Liver (tissue), 9 donors: ENCODE results near the gene SLC30A10. TPM values are rescaled to one million over a fixed set of nuclear protein-coding genes. Genes with fewer than 3 reads are reported as not detected.
"Not testable (repeated sequence)": the region's sequence is repeated elsewhere in the genome, so short reads cannot be mapped to it uniquely, and the experiment has no call there.

Source experiments
- DNase-seq: peaks from one replicate; pipeline ENCODE4 v3.0.0-alpha.2; 2017; ENCODE audit warnings: low spot score
- H3K27ac ChIP-seq, 2 donors: one replicate each; pipeline ENCODE4 v1.7.0; 2013; ENCODE audit warnings: inconsistent platforms in 2 of 2, low read length in 2 of 2, control low read depth in 1 of 2, low read depth in 1 of 2, mild to moderate bottlenecking in 1 of 2
- H3K27me3 ChIP-seq, 4 donors: one replicate each; pipeline versions ENCODE4 v1.6.1 to v1.7.0; 2013; ENCODE audit warnings: low read length in 3 of 4, inconsistent platforms in 1 of 4, mild to moderate bottlenecking in 1 of 4, moderate library complexity in 1 of 4; ENCODE audit not compliant: control insufficient read depth in 4 of 4, insufficient read depth in 4 of 4
- H3K36me3 ChIP-seq, 4 donors: one replicate each; pipeline versions ENCODE4 v1.6.1 to v1.7.0; 2013; ENCODE audit warnings: low read length in 3 of 4, mild to moderate bottlenecking in 3 of 4, low read depth in 1 of 4, moderate library complexity in 1 of 4; ENCODE audit not compliant: control insufficient read depth in 4 of 4, insufficient read depth in 3 of 4
- H3K4me1 ChIP-seq, 4 donors: one replicate each; pipeline versions ENCODE4 v1.6.1 to v1.7.0; 2013; ENCODE audit warnings: low read length in 3 of 4, mild to moderate bottlenecking in 3 of 4, moderate library complexity in 1 of 4; ENCODE audit not compliant: control insufficient read depth in 4 of 4, insufficient read depth in 4 of 4
- H3K4me3 ChIP-seq, 3 donors: one replicate each; pipeline versions ENCODE4 v1.6.1 to v1.7.0; 2013; ENCODE audit warnings: low read length in 3 of 3, control low read depth in 1 of 3, low read depth in 1 of 3, mild to moderate bottlenecking in 1 of 3
- H3K9ac ChIP-seq, 2 donors: one replicate each; pipeline ENCODE4 v1.7.0; 2013; ENCODE audit warnings: low read length in 2 of 2, mild to moderate bottlenecking in 2 of 2, moderate library complexity in 2 of 2, control low read depth in 1 of 2, low read depth in 1 of 2
- H3K9me3 ChIP-seq, 4 donors: one replicate each; pipeline versions ENCODE4 v1.6.1 to v1.7.0; 2013; ENCODE audit warnings: low read length in 3 of 4; ENCODE audit not compliant: control insufficient read depth in 4 of 4
- EGR1 ChIP-seq, 2 donors: IDR thresholded peaks; 2 replicates each; pipeline ENCODE4 v1.6.1; 2016 to 2018; ENCODE audit warnings: antibody characterized with exemption in 2 of 2, low read depth in 2 of 2
- FOXA2 ChIP-seq: IDR thresholded peaks from 2 replicates; pipeline ENCODE4 v1.6.1; 2016; ENCODE audit warnings: antibody characterized with exemption
- GABPA ChIP-seq, 2 donors: IDR thresholded peaks in 1 of 2; conservative IDR thresholded peaks in 1 of 2; 2 replicates each; pipeline ENCODE4 v1.6.1; 2016; ENCODE audit warnings: antibody characterized with exemption in 2 of 2, mild to moderate bottlenecking in 1 of 2, moderate library complexity in 1 of 2
- HNF4A ChIP-seq, 2 donors: conservative IDR thresholded peaks; 2 replicates each; pipeline ENCODE4 v1.6.1; 2016; ENCODE audit warnings: antibody characterized with exemption in 2 of 2, mild to moderate bottlenecking in 2 of 2
- JUND ChIP-seq, 2 donors: IDR thresholded peaks; 2 replicates each; pipeline ENCODE4 v1.6.1; 2016; ENCODE audit warnings: antibody characterized with exemption in 2 of 2
- NR2F2 ChIP-seq: IDR thresholded peaks from 2 replicates; pipeline ENCODE4 v1.6.1; 2016; ENCODE audit warnings: antibody characterized with exemption
- RAD21 ChIP-seq, 2 donors: IDR thresholded peaks; 2 replicates each; pipeline ENCODE4 v1.6.1; 2016; ENCODE audit warnings: antibody characterized with exemption in 2 of 2, mild to moderate bottlenecking in 2 of 2
- RXRA ChIP-seq, 2 donors: IDR thresholded peaks; 2 replicates each; pipeline ENCODE4 v1.6.1; 2017 to 2018; ENCODE audit warnings: antibody characterized with exemption in 2 of 2, mild to moderate bottlenecking in 1 of 2
- SP1 ChIP-seq: IDR thresholded peaks from 2 replicates; pipeline ENCODE4 v1.6.1; 2018; ENCODE audit warnings: antibody characterized with exemption, mild to moderate bottlenecking
- TAF1 ChIP-seq: conservative IDR thresholded peaks from 2 replicates; pipeline ENCODE4 v1.6.1; 2016; ENCODE audit warnings: antibody characterized with exemption, mild to moderate bottlenecking
- YY1 ChIP-seq: IDR thresholded peaks from 2 replicates; pipeline ENCODE4 v1.6.1; 2016; ENCODE audit warnings: antibody characterized with exemption, mild to moderate bottlenecking
- WGBS: extraction: QIAGEN DNeasy Blood & Tissue Kit; methylation state at CpG from one replicate; pipeline ENCODE4 v1.1.7; 2013; 5-methylcytosine and 5-hydroxymethylcytosine counted together
- polyA plus RNA-seq, 2 donors: library from polyadenylated mRNA; stranded (reverse) in 1 of 2; unstranded in 1 of 2; fragments of 200-250 nt in 1 of 2; fragments of >200 nt in 1 of 2; fragmentation: Nextera tagmentation in 1 of 2; extraction: Ambion mirVana in 1 of 2; gene quantifications; one replicate each; pipeline versions ENCODE4 v1.2.1 to v1.2.3, GENCODE V29; 2013 to 2015
- total RNA-seq, 2 donors: library from RNA; depleted of rRNA; stranded (reverse); fragments of >200 nt; gene quantifications; one replicate each; pipeline ENCODE4 v1.2.3, GENCODE V29; 2014
- TF ChIP-seq, protein P1 (sequence below): fragments of 150-350 bp; IDR thresholded peaks from 2 replicates; pipeline ENCODE4 v1.5.1; 2017; ENCODE audit warnings: improper control_type of control experiment, low read depth, low read length; ENCODE audit not compliant: missing input control
- TF ChIP-seq, protein P2 (sequence below): IDR thresholded peaks from 2 replicates; pipeline ENCODE4 v1.6.1; 2016; ENCODE audit warnings: antibody characterized with exemption
- donor health status: healthy.
- donor health status: healthy.
- donor health status: healthy.
- donor health status: healthy.
- donor health status: healthy.

Gene SLC30A10
- total and polyA plus RNA-seq, 4 donors, result 18.5 to 90.9 (median 37.6) TPM

DNA sequence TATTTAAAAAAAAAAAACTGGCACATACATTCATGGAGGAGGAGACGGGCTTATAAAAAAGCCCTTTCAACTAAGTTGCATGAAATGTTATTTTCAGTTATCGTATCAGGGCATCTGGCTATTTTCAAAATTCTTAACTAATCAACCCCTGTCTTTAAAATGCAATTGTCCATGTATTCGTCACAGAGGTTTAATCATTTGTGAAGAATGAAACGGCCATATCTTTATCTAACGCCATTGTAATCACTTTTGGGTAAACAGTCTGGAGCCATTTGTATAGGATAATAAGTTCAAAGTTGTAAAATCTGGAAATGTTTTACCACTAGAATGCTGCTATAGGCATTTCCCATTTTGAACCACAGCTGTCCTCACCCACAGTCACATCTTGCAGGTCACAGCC, 30.4 kb downstream of the SLC30A10 start:
- H3K27ac ChIP-seq, result no peak overlapping the region
- H3K27me3 ChIP-seq, result no peaks in the 10 kb centered on the region
- no peak for TF ChIP-seq SP1
- TF ChIP-seq HNF4A (conservative IDR thresholded peaks at IDR 0.05), result no peak
- TF ChIP-seq, protein P1, sequence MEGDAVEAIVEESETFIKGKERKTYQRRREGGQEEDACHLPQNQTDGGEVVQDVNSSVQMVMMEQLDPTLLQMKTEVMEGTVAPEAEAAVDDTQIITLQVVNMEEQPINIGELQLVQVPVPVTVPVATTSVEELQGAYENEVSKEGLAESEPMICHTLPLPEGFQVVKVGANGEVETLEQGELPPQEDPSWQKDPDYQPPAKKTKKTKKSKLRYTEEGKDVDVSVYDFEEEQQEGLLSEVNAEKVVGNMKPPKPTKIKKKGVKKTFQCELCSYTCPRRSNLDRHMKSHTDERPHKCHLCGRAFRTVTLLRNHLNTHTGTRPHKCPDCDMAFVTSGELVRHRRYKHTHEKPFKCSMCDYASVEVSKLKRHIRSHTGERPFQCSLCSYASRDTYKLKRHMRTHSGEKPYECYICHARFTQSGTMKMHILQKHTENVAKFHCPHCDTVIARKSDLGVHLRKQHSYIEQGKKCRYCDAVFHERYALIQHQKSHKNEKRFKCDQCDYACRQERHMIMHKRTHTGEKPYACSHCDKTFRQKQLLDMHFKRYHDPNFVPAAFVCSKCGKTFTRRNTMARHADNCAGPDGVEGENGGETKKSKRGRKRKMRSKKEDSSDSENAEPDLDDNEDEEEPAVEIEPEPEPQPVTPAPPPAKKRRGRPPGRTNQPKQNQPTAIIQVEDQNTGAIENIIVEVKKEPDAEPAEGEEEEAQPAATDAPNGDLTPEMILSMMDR, result no peak
- TF ChIP-seq TAF1, result no peak
- no peak for TF ChIP-seq FOXA2
- TF ChIP-seq YY1, result no peak
- TF ChIP-seq NR2F2, result no peak
- TF ChIP-seq JUND (IDR thresholded peaks at IDR 0.05), result no peak
- TF ChIP-seq GABPA (IDR thresholded peaks at IDR 0.05 in 1 of 2, conservative IDR thresholded peaks at IDR 0.05 in 1 of 2), result no peak
- TF ChIP-seq RXRA (IDR thresholded peaks at IDR 0.05), result no peak
- TF ChIP-seq RAD21 (IDR thresholded peaks at IDR 0.05), result no peak
- TF ChIP-seq, protein P2, sequence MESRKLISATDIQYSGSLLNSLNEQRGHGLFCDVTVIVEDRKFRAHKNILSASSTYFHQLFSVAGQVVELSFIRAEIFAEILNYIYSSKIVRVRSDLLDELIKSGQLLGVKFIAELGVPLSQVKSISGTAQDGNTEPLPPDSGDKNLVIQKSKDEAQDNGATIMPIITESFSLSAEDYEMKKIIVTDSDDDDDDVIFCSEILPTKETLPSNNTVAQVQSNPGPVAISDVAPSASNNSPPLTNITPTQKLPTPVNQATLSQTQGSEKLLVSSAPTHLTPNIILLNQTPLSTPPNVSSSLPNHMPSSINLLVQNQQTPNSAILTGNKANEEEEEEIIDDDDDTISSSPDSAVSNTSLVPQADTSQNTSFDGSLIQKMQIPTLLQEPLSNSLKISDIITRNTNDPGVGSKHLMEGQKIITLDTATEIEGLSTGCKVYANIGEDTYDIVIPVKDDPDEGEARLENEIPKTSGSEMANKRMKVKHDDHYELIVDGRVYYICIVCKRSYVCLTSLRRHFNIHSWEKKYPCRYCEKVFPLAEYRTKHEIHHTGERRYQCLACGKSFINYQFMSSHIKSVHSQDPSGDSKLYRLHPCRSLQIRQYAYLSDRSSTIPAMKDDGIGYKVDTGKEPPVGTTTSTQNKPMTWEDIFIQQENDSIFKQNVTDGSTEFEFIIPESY, result no peak
- TF ChIP-seq EGR1 (IDR thresholded peaks at IDR 0.05; ENCODE audit: low read depth in 2 of 2), result no peak
- no peaks in the 10 kb centered on the region for H3K9me3 ChIP-seq
- H3K4me3 ChIP-seq, result no peak overlapping the region
- no peaks in the 10 kb centered on the region for H3K4me1 ChIP-seq
- 71% methylated on average over 5 of the region's 5 CpGs for WGBS
- H3K9ac ChIP-seq, result no peak overlapping the region
- no peaks in the 10 kb centered on the region for H3K36me3 ChIP-seq
- no peak for DNase-seq

DNA sequence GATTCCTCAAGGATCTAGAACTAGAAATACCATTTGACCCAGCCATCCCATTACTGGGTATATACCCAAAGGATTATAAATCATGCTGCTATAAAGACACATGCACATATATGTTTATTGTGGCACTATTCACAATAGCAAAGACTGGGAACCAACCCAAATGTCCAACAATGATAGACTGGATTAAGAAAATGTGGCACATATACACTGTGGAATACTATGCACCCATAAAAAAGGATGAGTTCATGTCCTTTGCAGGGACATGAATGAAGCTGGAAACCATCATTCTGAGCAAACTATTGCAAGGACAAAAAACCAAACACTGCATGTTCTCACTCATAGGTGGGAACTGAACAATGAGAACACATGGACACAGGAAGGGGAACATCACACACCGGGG, 36.1 kb downstream of the SLC30A10 start:
- H3K4me3 ChIP-seq, H3K27me3 ChIP-seq, H3K4me1 ChIP-seq, H3K9ac ChIP-seq, H3K36me3 ChIP-seq, H3K27ac ChIP-seq, DNase-seq, H3K9me3 ChIP-seq: not testable (repeated sequence)
- 91% methylated on average over 1 of the region's 1 CpG for WGBS

DNA sequence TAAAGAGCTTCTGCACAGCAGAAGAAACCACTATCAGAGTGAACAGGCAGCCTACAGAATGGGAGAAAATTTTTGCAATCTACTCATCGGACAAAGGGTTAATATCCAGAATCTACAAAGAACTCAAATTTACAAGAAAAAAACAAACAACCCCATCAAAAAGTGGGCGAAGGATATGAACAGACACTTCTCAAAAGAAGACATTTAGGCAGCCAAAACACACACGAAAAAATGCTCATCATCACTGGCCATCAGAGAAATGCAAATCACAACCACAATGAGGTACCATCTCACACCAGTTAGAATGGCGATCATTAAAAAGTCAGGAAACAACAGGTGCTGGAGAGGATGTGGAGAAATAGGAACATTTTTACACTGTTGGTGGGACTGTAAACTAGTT, 36.5 kb downstream of the SLC30A10 start:
- H3K27me3 ChIP-seq, DNase-seq, H3K27ac ChIP-seq, H3K9ac ChIP-seq, H3K9me3 ChIP-seq, H3K4me3 ChIP-seq, H3K4me1 ChIP-seq, H3K36me3 ChIP-seq: not testable (repeated sequence)
- 97% methylated on average over 4 of the region's 4 CpGs for WGBS

DNA sequence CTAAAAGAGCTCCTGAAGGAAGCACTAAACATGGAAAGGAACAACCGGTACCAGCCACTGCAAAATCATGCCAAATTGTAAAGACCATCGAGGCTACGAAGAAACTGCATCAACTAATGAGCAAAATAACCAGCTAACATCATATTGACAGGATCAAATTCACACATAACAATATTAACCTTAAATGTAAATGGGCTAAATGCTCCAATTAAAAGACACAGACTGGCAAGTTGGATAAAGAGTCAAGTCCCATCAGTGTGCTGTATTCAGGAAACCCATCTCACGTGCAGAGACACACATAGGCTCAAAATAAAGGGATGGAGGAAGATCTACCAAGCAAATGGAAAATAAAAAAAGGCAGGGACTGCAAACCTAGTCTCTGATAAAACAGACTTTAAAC, 39.7 kb downstream of the SLC30A10 start:
- H3K27me3 ChIP-seq, H3K27ac ChIP-seq, H3K9me3 ChIP-seq, DNase-seq, H3K9ac ChIP-seq, H3K36me3 ChIP-seq, H3K4me3 ChIP-seq: not testable (repeated sequence)
- whole genome bisulfite sequencing, result 91% methylated on average over 4 of the region's 4 CpGs
- peaks cover 1 to 12% (median 7%) of the 10 kb centered on the region in 4 donors for H3K4me1 ChIP-seq
